GM15510 (cell line): ENCODE measurements around the gene RCOR3.

ENCODE experiments used
- POLR2A ChIP-seq: IDR thresholded peaks from 3 replicates; pipeline ENCODE4 v1.6.1; 2011; ENCODE audit warnings: borderline replicate concordance; ENCODE audit not compliant: insufficient read length; ENCODE audit errors: extremely low read depth

The RCOR3 gene

DNA sequence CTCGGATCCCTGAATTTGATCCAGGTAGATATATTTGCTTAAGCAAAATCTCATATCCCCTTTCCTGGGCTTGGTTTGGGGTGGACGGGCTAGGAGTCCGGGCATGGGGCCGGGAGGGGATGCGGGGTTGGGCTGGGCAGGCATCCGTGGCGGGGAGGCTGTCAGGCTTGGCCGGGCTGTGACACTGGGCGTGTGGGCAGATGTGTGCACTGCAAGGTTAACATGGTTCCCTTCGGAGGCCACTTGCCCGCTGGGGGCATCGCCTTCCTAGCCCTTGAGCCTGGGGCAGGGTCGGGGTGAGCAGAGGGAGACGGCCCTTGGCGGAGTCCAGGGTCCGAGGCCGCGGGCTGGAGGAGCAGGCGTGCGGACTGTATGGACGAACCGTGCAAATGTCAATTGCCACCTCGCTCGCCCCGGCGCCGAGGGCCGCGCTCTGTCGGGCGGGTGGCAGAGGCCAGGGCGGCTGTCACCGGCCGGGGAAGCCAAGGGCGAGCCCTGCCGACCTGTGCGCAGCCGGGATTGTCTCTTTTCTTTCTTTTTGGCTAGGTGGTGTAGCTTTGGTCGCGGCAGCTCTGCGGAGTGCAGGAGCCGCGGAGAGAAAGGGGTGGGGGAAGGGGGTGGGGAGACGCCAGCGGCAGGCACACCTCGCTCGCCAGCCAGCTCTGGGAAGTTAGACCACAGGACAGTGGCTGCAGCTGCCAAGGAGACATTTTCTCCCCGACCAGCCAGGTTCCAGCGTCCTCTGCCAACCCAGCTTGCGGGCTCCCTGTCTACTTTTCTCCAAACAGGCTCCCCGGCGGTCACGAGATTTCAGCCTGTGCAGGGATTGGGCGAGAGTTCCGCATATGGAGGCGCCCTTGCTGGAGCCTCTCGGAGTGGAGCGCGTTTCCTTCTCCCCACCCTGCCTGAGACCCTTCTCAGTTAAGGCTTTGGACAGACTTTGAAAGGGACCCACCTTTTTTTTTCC lies 1.3 kb downstream of the RCOR3 start:
- TF ChIP-seq POLR2A, result peak; percentile 50

DNA sequence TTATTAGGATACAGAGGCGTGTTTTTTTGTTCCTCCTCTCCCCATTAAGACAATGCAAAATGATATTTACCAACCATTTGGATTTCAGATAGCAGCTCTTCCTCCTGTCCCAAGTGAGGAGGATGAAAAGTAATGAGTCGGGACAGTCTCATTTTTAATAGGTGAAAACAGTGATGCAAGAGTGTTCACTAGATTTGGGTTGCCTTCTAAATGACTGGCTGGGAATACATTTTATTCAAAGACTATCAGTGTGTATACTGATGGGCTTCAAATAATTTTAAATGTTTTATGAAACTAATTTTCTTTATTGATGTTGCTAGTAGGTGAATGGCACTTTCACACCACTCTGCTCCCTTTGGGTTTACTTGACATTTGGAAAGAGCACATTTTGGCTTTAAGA lies 2.1 kb downstream of the RCOR3 start:
- no peak for TF ChIP-seq POLR2A

DNA sequence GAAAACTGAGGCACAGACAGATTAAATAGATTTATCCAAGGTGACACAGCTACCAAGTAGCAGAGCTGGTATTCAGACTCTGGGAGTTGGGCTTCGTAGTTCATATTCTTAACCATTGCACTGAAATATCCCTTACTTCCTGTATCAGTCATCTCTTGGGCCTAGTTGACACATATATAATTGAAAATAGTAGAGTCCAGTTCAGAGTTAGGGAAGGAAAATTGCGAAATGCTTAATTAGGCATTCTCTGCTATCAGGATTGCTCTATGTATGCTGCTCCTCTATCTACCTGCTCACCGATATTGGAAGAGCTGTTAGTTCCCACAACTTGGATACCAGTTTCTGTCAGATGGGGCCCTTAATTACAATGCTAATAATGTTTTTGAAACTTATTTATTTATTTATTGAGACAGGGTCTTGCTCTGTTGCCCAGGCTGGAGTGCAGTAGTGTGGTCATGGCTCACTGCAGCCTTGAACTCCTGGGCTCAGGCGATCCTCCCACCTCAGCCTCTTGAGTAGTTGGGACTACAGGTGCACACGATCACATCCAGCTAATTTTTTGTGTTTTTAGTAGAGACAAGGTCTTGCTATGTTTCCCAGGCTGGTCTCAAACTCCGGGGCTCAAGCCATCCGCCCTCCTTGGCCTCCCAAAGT lies 8.2 kb downstream of the RCOR3 start:
- no peak for TF ChIP-seq POLR2A

DNA sequence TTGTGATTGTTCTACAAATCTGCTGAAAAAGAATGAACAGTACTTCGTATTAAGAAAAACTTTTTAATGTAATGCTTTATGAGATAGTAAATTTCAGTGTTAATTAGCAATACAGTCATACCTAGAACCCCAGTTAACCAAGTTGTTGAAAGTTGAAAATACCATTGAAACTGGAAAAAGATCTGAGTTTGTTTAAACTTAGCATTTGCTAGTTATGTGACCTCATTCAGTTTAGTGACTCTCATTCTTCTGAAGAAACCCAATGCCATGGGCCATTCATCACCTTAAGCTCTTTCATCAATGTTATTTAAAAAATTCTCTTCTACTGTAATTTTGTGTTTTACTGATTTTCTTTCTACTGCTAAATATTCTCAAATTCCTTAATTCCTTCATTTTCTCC lies 20.2 kb downstream of the RCOR3 start:
- TF ChIP-seq POLR2A, result no peak

DNA sequence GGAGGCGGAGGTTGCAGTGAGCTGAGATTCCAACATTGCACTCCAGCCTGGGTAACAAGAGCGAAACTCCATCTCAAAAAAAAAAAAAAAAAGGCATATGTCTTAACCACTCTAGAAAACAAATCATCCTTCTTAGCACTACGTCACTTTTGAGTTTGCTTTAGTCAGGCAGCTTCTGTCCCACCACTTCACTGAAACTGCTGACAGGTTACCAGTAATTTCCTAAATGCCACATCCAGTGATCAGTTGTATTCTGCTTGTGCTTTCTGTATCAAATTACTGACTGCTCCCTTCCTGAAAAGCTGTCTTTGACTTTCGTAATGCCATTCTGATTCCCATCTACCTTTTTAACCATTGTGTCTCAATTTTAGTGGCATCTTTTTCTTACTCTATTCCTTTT lies 21.7 kb downstream of the RCOR3 start:
- no peak for TF ChIP-seq POLR2A

DNA sequence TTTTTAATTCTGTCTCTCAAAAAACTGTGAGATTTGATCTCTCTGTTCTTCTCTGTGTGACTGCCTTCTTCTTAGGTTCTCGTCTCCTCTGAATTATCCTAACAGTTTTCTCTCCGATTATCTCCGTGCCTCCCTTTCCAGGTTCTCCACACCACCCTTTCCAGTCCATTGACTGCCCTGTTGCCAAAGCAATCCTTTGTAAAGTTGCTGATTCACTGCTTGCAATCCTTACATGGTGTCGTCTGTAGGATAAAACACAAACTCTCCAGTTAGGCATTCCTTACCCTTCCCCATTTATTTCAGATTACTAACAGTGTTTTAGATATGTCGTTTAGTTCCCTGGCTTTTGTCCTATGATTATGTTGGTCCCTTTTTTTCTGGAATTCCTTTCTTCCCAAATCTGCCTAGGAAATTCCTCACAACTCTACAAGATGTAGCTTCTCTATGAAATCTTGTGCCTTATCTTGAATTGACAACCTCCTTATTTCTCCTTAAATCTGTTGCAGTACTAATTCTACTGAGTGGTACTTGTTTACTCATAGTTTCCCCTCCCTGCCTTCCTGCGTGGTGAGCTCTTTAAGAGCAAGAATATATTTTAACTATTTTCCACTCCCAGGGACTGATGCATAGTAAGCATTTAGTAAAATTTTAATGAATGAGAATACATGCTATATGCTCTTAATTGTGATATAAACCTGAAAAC lies 22.3 kb downstream of the RCOR3 start:
- TF ChIP-seq POLR2A, result no peak

DNA sequence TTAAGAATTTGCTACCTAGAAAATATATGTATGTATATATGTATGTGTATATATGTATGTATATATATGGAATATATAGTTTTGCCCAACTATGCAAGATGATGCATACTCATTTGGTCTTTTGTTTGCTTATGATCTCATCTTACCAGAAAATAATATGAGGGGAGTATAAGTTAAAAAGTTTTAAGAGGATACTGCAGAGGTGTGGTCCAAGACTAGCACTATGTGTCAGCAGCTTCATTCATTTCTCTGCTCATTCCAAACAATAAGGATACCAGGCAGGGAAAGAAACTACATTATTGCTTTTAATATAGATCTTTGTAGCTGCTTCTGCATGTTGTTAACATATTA lies 22.8 kb downstream of the RCOR3 start:
- no peak for TF ChIP-seq POLR2A

DNA sequence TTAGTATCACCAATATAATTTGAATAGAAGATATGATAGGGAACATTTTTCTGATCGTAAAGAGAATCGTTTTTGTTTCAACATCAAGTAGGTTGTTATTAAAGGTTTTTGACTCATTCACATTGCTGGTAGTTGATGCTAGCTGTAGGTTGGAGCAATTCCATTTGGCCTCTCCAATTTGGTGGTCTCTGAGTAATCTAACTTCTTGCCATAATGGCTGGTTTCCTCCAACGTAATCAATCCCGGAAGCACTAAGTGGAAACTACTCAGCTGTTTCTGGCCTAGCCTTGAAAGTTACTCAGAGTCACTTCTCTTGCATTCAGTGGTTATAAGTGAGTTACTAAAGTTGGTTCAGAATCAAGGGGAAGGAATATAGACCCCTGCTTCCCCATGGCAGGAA lies 26.0 kb downstream of the RCOR3 start:
- TF ChIP-seq POLR2A, result no peak

DNA sequence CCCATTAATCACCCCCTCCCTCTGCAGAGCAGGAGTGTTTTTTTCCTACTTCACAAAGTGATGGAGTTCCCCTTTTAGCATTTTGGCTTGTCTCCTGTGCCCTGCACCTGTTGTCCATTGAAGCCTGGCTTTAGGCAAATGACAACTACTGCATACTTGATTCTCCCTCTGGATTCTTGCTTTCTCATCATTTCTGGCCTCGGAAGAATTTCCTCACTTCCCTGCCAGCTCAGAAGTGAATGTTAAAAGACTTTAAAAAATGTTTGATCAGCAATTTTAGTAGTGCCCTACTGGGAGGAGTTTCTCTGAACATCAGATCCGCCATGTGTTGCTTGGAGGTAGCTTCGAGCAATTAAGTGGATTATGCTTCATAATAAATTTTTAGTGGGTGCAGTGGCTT lies 28.1 kb downstream of the RCOR3 start:
- no peak for TF ChIP-seq POLR2A

DNA sequence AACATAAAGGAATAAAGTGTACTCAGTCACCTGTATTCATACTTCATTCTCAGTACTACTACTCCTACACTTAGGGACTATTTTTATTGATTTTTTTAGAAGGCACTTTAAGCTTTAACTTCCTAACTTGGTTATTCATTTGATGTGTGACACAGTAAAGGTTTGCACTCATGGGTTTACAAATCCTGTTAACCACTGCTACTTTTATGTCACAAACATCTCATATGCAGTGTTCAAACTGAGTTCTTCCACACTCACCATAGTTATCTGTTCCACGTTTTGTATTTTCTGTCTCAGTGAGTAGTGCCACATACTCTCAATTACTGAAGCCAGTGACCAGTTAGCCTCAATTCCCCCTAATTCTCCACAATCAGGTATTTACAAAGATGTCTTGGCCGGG lies 33.2 kb downstream of the RCOR3 start:
- TF ChIP-seq POLR2A, result no peak

DNA sequence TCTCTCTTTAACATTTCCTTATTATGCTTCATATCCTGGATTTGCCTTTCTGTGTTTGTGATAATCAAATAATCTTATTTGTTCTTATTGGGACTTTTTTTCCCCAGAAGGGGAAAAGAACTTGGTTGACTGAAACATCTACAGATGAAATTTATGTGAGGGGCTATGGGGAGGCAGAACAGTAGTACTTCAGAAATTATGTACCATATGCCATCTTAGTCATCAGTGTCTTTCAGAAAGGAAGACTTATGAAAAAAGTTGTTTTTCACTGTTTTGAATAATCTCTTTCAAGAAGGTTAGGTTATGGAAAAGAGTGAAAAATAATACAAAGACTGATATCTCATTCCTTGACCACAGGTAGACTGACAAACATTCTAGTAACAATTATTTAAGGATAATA lies 37.2 kb downstream of the RCOR3 start:
- no peak for TF ChIP-seq POLR2A

DNA sequence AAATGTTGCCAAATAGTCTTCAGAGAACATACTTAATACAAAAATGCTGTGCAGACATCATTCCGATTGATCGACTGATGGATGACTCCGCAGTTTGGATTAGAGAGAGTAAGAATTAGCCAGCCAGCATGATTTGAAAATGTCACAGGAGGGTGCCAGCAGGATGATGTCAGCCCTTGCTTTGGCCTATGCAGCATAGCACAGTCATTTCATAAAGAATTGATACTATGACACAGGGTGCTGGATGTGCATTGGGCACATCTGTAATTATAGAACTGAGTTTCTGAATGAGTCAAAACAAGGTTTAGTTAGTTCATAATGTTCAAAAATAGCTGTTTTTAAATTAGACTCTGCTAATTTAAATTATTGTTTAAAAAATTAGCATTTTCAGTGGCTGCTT lies 45.9 kb downstream of the RCOR3 start:
- TF ChIP-seq POLR2A, result no peak

DNA sequence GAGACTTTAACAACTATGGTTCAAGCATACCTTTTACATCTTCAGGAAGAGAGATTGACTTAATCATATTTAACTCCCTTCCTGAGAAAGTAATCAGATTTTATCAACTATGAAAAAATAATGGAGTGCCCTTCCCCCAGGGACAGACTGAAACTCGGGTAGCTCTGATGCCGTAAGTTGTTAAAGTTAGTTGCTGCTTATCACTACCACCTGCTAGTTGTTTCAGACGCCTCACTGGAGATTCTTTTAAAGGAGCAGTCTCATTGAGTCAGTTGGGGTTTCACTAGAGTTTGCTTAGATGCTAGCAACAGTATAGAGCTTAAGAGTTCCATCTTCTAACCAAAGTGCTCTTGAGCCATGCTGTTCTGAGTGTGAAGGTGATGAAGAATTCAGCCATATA lies 50.5 kb downstream of the RCOR3 start:
- TF ChIP-seq POLR2A, result no peak

DNA sequence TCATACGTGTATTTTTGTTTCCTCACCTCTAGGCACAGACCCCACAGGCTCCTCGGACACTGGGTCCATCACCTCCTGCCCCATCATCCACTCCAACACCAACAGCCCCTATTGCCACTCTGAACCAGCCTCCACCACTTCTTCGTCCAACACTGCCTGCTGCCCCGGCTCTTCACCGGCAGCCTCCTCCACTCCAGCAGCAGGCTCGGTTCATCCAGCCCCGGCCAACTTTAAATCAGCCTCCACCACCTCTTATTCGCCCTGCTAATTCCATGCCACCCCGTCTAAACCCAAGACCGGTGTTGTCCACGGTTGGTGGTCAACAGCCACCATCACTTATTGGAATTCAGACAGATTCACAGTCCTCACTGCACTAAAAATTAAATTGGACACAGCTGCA lies 54.2 kb downstream of the RCOR3 start:
- no peak for TF ChIP-seq POLR2A

DNA sequence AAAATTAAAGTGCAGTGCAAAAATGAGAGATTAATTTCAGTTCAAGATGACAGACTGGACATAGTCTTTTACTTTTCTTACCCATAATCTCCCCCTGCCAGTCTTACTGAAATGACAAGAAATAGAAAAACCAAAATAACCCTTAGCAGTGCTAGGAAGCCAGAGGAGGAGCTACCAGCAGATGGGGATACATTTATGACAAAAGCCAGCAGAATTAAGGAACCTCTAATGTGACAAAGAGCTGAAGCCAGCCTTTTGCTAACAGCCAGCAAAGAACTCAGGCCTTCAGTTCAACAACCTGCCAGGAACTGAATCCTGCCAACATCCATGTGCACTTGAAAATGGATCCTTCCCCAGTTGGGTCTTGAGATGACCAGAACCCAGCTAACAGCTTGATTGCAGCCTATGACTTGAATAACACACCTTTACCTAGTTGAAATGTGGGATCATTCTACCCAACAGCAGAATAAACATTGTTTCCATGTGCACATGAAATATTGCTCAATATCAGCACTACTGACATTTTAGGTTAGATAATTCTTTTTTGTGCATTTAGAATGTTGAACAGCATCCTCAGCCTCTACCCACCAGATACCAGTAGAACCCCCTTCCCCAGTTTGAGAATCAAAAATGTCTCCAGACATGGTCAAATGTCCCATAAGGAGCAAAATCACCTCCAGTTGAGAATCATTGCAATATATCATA lies 59.6 kb downstream of the RCOR3 start:
- TF ChIP-seq POLR2A, result no peak
